NCI-H526 treated with DMSO at 0.1 percent for 48 hours (cell line): ENCODE measurements around the gene PNCK.

Source experiments
- DNase-seq: peaks from one replicate; lab custom pipeline; 2025; lab: John Stamatoyannopoulos, UW

Gene PNCK

DNA sequence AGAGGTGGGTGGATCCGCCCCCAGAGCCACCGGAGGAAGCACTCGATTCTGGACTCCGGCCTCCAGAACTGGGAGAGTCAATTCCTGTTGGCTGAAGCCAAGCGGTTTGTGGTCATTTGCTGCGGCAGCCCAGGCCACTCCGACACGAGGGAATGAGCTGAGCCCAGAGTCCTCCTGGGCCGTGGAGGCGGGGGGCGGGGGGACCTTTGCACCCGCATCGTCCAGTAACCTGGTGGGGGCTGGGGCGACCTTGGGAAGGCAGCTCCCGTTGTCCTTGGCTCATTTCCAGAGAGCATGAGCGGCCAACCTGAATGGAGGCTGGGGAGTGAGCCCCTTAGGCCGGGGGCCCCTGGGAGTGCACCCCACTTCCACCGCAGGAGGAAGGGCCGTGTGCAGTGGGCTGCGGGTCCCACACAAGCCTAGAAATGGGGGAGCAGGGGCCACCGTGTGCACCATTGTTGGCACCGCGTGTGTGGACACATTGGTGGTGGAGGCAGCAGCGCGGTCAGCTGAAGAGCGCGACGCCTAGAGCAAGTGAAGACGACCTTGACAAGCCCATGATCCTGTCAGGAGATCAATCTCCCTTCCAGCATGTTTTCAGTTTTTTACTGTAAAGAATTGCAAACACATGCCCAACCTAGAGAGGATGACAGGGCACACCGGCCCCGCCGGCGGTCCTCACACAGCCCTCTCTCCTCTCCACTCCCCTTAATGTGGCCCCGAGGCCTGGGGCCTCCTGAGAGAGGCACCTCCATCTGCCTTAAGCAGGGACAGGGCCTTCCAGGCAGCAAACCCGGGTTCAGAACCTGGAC is 46.5 kb downstream of the PNCK start:
- DNase-seq: no peak

GRCh38 chrX:153626025-153626633 is 47.5 kb downstream of the PNCK start:
- no peak for DNase-seq

- no peak for DNase-seq
Observed at GRCh38 chrX:153625271-153626024, 48.2 kb downstream of the PNCK start.

DNA sequence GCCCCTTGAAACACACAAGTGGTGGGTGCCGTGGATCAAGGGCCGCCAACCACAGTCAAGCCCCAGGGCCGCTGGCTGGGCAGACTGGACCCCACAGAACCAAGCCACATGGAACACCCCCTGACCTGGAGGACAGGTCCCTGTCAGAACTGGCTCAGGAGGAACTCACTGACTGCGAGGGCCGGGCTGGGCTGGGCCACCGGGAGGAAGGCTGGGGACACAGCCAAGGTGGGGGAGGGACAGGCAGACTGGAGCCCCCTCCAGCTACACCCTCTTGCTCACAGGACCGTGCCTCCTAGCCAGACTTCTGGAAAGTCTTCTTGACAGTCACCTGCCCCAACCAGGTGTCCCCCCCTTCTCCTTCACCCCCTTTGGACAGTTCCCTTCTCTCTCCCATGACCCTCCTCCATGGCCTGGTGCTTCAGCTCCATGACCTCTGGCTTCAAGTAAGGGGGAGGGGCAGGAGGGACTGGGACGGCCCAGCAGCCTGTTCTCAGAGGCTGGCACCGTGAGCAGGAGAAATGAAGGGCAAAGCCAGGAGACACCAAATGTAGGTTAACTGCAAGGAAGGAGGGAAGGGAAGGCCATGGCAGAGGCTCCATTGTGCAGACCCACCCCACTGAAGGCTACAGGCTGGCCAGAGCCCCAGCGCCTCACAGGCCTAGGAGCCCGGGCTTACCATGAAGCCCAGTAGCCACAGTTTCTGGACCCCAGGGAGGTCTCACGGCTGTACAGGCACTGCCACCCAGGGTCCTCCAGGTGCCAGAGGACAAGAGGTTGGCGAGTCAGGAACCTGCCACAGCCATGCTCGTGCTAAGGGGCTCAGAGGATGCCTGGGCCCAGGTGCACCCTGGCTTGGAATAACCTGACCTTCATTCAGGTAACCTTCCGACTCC is 49.2 kb downstream of the PNCK start:
- DNase-seq: no peak

DNA sequence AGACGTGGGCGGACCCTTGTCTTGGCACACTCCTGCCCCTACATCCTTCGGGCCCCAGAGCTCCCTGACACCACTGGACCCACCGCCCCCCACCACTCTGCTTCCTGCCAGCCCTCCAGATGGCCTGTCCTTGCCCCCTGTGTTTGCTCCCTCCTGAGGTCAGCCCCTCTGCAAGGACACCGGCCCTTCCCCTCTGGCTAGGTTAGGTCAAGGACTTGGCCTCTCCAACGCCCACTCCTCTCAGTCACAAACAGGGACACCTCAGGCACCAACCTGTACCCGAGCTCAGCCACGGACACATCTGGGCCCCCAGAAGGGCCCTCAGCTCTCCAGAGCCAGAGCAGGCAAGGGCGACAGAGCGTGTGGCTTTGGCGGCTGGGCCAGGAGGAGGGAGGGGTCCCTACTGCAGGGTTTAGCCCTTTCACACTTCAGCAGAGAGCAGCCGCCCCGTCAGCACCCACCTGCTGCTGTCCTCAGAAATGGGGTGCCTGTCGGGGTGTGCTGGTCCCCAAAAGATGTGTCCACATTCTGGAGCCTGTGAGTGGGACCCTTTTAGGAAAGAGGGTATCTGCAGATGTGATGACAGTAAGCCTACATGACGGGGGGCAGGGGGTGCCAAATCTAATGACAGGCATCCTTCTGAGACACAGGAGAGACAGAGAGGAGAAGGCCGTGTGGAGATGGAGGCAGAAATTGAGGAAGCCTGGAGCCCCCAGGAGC is 50.1 kb downstream of the PNCK start:
- no peak for DNase-seq

GRCh38 chrX:153622661-153623309 is 50.8 kb downstream of the PNCK start:
- DNase-seq: no peak

- DNase-seq: no peak
Observed at GRCh38 chrX:153621949-153622598, 51.5 kb downstream of the PNCK start.

GRCh38 chrX:153620576-153620975 is 53.0 kb downstream of the PNCK start:
- DNase-seq: no peak
